K562 (cell line): Measurements from ENCODE around the gene PTPRM.

Experiments used
- CAMTA2 ChIP-seq: fragments of 250-450 bp; sonication (Bioruptor Pico); conservative IDR thresholded peaks from 2 replicates; pipeline ENCODE4 v1.5.1; 2022
- CTCF ChIP-seq, 3 experiments: IDR thresholded peaks in 2 of 3; conservative IDR thresholded peaks in 1 of 3; 2 replicates each; pipeline ENCODE4 v1.5.1; 2011 to 2012; ENCODE audit warnings: low read length in 3 of 3, mild to moderate bottlenecking in 3 of 3, control low read depth in 2 of 3, improper control_type of control experiment in 1 of 3, inconsistent platforms in 1 of 3, low read depth in 1 of 3, mixed read lengths in 1 of 3, moderate library complexity in 1 of 3; ENCODE audit not compliant: insufficient read depth in 2 of 3
- EP300 ChIP-seq: IDR thresholded peaks from 2 replicates; pipeline ENCODE4 v1.6.1; 2012; ENCODE audit warnings: low read length, improper control_type of control experiment
- GTF2F1 ChIP-seq: IDR thresholded peaks from 2 replicates; pipeline ENCODE4 v1.6.1; 2011; ENCODE audit warnings: low read depth, low read length, improper control_type of control experiment
- HBP1 ChIP-seq: fragments of 450-650 bp; formaldehyde crosslinking; IDR thresholded peaks from 2 replicates; pipeline ENCODE4 v1.4.0; 2022; ENCODE audit warnings: missing genetic modification characterization
- POLR2A ChIP-seq: fragments of 450-650 bp; conservative IDR thresholded peaks from 2 replicates; pipeline ENCODE4 v1.6.1; 2016
- POLR2AphosphoS5 ChIP-seq: IDR thresholded peaks from 2 replicates; pipeline ENCODE4 v1.6.1; 2011; ENCODE audit warnings: mild to moderate bottlenecking, low read depth, low read length, moderate library complexity; ENCODE audit not compliant: control insufficient read depth, insufficient read depth
- RCOR1 ChIP-seq, 2 experiments: IDR thresholded peaks; 2 replicates each; pipeline ENCODE4 v1.6.1; 2012; ENCODE audit warnings: low read depth in 2 of 2, low read length in 2 of 2, borderline replicate concordance in 1 of 2, improper control_type of control experiment in 1 of 2
- RFX7 ChIP-seq: fragments of 250-450 bp; sonication (Bioruptor Pico); IDR thresholded peaks from 2 replicates; pipeline ENCODE4 v1.5.1; 2021; ENCODE audit warnings: mild to moderate bottlenecking
- ZNF282 ChIP-seq: sonication (generic); formaldehyde crosslinking; IDR thresholded peaks from 2 replicates; pipeline ENCODE4 v1.8.1; 2023; ENCODE audit warnings: missing genetic modification reagents
- ZNF830 ChIP-seq: fragments of 250-450 bp; sonication (Bioruptor Pico); IDR thresholded peaks from 2 replicates; pipeline ENCODE4 v1.5.0; 2021; ENCODE audit warnings: mild to moderate bottlenecking

DNA sequence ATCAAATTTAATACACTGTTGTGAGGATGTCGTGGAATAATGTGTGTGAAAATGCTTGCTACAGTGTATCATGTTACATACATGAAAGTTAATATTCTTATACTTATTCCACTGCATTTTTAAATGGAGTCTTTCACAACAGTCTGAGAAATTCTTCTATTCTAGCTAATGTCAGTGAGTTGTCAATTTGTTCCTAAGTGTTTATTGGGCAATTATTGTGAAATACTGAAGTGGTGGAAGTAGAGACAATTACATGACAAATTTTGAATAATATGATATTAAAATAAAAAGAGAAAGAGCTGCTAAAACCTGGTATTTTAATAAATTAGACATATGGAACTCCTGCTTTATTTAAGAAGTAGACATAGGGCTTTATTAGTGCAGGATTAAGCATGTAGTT, 176.1 kb downstream of the PTPRM start:
- TF ChIP-seq GTF2F1 (no peak), RFX7 (CRISPR knock-in tag) (no peak), CAMTA2 (CRISPR knock-in tag) (no peak), POLR2AphosphoS5 (no peak), CTCF (IDR thresholded peaks at IDR 0.05 in 2 of 3, conservative IDR thresholded peaks at IDR 0.05 in 1 of 3; ENCODE audit: insufficient read depth in 2 of 3, low read depth in 1 of 3, low read length in 3 of 3) (no peak), ZNF282 (CRISPR knock-in tag) (no peak), HBP1 (CRISPR knock-in tag) (no peak), ZNF830 (CRISPR knock-in tag) (no peak), RCOR1 (IDR thresholded peaks at IDR 0.05; ENCODE audit: borderline replicate concordance in 1 of 2, low read depth in 2 of 2, low read length in 2 of 2) (no peak), POLR2A (no peak), EP300 (no peak)
